Neural progenitor cell (in vitro differentiated cells): ENCODE results near the gene ZNF497.

Experiments used
- EZH2 ChIP-seq: fragments of 200-600 bp; sonication (generic); IDR thresholded peaks from 2 replicates; pipeline ENCODE4 v1.6.1; 2017; ENCODE audit warnings: antibody characterized with exemption, mild to moderate bottlenecking, moderate library complexity
- TF ChIP-seq, protein P1 (sequence below): fragments of 200-600 bp; sonication (generic); IDR thresholded peaks from 2 replicates; pipeline ENCODE4 v1.5.1; 2017; ENCODE audit warnings: antibody characterized with exemption, mild to moderate bottlenecking

DNA sequence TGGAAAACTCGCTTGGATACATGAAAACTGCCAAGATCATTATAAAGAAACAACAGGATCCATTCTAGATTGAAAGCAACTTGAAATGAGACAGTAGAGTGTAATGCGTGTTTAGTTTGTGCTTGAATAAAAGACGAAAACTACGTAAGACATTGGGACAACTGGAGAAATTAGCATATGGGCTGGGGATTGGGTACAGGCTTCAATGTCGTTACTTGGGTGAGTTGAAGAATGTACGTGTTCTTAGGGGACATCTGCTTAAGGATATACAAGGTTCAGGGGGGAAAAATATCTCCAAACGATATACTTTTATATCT is 57.8 kb downstream of the ZNF497 start:
- TF ChIP-seq, protein P1, sequence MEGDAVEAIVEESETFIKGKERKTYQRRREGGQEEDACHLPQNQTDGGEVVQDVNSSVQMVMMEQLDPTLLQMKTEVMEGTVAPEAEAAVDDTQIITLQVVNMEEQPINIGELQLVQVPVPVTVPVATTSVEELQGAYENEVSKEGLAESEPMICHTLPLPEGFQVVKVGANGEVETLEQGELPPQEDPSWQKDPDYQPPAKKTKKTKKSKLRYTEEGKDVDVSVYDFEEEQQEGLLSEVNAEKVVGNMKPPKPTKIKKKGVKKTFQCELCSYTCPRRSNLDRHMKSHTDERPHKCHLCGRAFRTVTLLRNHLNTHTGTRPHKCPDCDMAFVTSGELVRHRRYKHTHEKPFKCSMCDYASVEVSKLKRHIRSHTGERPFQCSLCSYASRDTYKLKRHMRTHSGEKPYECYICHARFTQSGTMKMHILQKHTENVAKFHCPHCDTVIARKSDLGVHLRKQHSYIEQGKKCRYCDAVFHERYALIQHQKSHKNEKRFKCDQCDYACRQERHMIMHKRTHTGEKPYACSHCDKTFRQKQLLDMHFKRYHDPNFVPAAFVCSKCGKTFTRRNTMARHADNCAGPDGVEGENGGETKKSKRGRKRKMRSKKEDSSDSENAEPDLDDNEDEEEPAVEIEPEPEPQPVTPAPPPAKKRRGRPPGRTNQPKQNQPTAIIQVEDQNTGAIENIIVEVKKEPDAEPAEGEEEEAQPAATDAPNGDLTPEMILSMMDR: no peak
- no peak for TF ChIP-seq EZH2
